A549 treated with Hydrocortisone at 1 μM for 4 hours (cell line): ENCODE measurements around the gene DNPEP. TPM values are rescaled to one million over a fixed set of nuclear protein-coding genes. Genes with fewer than 3 reads are reported as not detected.

ENCODE experiments used
- total RNA-seq: library from RNA; stranded (reverse); fragments of 200-300 nt; extraction: Qiagen RNA extraction; gene quantifications from 5 replicates; pipeline ENCODE4 v1.2.3, GENCODE V29; 2022

Gene DNPEP
- 58.3 to 67.2 TPM (median 62.6 TPM) in 5 replicates for total RNA-seq

GRCh38 chr2:219387306-219388120 is at the start of gene DNPEP:
Gene DNPEP (minus strand): TSS chr2:219387912. CDS start chr2:219387794, 118 bp downstream.

GRCh38 chr2:219434718-219435525 is 47.2 kb upstream of the DNPEP start, which contains the start of gene SPEG:
Gene SPEG (plus strand): TSS chr2:219434843. CDS start chr2:219434978, 135 bp downstream.

GRCh38 chr2:219418155-219419011 is 30.7 kb upstream of the DNPEP start, which contains the start of gene DES:
Gene DES (plus strand): TSS chr2:219418377. CDS start chr2:219418463, 86 bp downstream.

GRCh38 chr2:219332542-219332941 is 55.2 kb downstream of the DNPEP start, which contains the start of gene RESP18:
Gene RESP18 (minus strand): TSS chr2:219332744.

Other genes with a start within 250 kb of the DNPEP start
- 15.3 to 21.1 TPM (median 16.6 TPM) in 5 replicates for gene NHEJ1, start 227.1 kb downstream of the DNPEP start, total RNA-seq
- 0.29 to 0.82 TPM (median 0.65 TPM) in 5 replicates for gene SLC23A3, start 217.9 kb downstream of the DNPEP start, total RNA-seq
- 42.9 to 47.2 TPM (median 45.1 TPM) in 5 replicates for gene CNPPD1, start 211.0 kb downstream of the DNPEP start, total RNA-seq
- 69.9 to 85.9 TPM (median 81.8 TPM) in 5 replicates for gene RETREG2, start 209.6 kb downstream of the DNPEP start, total RNA-seq
- gene ZFAND2B, start 181.1 kb downstream of the DNPEP start, total RNA-seq: 17.3 to 21.3 TPM (median 20.1 TPM) in 5 replicates
- gene ABCB6, start 169.0 kb downstream of the DNPEP start, total RNA-seq: 21.9 to 29.4 TPM (median 27.3 TPM) in 5 replicates
- 37.7 to 55.7 TPM (median 44.1 TPM) in 5 replicates for gene ATG9A, start 158.3 kb downstream of the DNPEP start, total RNA-seq
- 12.0 to 17.8 TPM (median 16.4 TPM) in 5 replicates for gene ANKZF1, start 158.1 kb downstream of the DNPEP start, total RNA-seq
- 6.2 to 7.6 TPM (median 6.9 TPM) in 5 replicates for gene GLB1L, start 142.5 kb downstream of the DNPEP start, total RNA-seq
- gene STK16, start 142.4 kb downstream of the DNPEP start, total RNA-seq: 28.8 to 33.9 TPM (median 29.3 TPM) in 5 replicates
- gene TUBA4B, start 134.7 kb downstream of the DNPEP start, total RNA-seq: 0.15 to 0.33 TPM (median 0.20 TPM) in 5 replicates
- 251 to 336 TPM (median 266 TPM) in 5 replicates for gene TUBA4A, start 134.0 kb downstream of the DNPEP start, total RNA-seq
- gene DNAJB2, start 108.5 kb downstream of the DNPEP start, total RNA-seq: 34.1 to 40.5 TPM (median 37.7 TPM) in 5 replicates
- gene PTPRN, start 78.5 kb downstream of the DNPEP start, total RNA-seq: 1.0 to 1.5 TPM (median 1.2 TPM) in 5 replicates
- gene RESP18, start 55.2 kb downstream of the DNPEP start, total RNA-seq: not detected in 5 replicates
- 0.23 to 0.93 TPM (median 0.51 TPM) in 5 replicates for gene DES, start 30.5 kb upstream of the DNPEP start, total RNA-seq
- gene SPEG, start 46.9 kb upstream of the DNPEP start, total RNA-seq: 6.5 to 10.3 TPM (median 8.3 TPM) in 5 replicates
- 36.9 to 40.3 TPM (median 37.8 TPM) in 5 replicates for gene GMPPA, start 111.0 kb upstream of the DNPEP start, total RNA-seq
- gene ASIC4, start 126.6 kb upstream of the DNPEP start, total RNA-seq: 0.06 to 0.26 TPM (median 0.07 TPM) in 5 replicates
- gene CHPF, start 155.9 kb upstream of the DNPEP start, total RNA-seq: 21.8 to 32.9 TPM (median 29.3 TPM) in 5 replicates
- gene TMEM198, start 156.1 kb upstream of the DNPEP start, total RNA-seq: 0.70 to 1.3 TPM (median 1.0 TPM) in 5 replicates
- 18.8 to 22.2 TPM (median 19.9 TPM) in 5 replicates for gene OBSL1, start 183.6 kb upstream of the DNPEP start, total RNA-seq
- gene INHA, start 184.4 kb upstream of the DNPEP start, total RNA-seq: 0.35 to 0.58 TPM (median 0.47 TPM) in 5 replicates
- 13.9 to 17.5 TPM (median 17.2 TPM) in 5 replicates for gene STK11IP, start 209.9 kb upstream of the DNPEP start, total RNA-seq
- 2.5 to 3.3 TPM (median 3.1 TPM) in 5 replicates for gene SLC4A3, start 239.7 kb upstream of the DNPEP start, total RNA-seq